Cerebellar cortex (tissue), 1 donor: ENCODE results near the gene ZNF385D.
"Not testable (repeated sequence)": the region's sequence is repeated elsewhere in the genome, so short reads cannot be mapped to it uniquely, and the experiment has no call there.

Experiments
- DNase-seq: peaks from one replicate; pipeline ENCODE4 v3.0.0-alpha.2; 2015; ENCODE audit warnings: low spot score

Gene ZNF385D

GRCh38 chr3:21515417-21515816 lies 235.6 kb downstream of the ZNF385D start:
- DNase-seq = no peak

GRCh38 chr3:21509731-21510470 lies 241.1 kb downstream of the ZNF385D start:
- DNase-seq = no peak

DNA sequence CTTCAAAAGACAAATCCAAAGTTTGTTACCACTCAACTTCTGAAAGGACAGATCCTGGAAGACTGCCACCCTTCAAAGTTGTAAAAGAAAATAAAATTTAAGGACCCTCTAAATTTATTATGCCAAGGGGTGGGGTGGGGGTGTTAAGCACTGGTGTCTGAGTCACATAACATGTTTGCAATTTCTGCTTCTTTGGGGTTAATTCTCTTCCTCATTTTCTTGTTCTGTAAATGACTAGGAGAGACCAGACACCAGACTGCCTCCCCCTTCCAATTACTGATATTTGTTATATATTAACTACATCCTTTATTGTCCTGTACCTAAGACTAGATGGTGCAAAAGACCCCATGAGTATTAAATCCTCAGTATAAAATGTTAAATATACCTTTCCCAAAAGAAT lies 242.8 kb downstream of the ZNF385D start:
- no peak for DNase-seq

DNA sequence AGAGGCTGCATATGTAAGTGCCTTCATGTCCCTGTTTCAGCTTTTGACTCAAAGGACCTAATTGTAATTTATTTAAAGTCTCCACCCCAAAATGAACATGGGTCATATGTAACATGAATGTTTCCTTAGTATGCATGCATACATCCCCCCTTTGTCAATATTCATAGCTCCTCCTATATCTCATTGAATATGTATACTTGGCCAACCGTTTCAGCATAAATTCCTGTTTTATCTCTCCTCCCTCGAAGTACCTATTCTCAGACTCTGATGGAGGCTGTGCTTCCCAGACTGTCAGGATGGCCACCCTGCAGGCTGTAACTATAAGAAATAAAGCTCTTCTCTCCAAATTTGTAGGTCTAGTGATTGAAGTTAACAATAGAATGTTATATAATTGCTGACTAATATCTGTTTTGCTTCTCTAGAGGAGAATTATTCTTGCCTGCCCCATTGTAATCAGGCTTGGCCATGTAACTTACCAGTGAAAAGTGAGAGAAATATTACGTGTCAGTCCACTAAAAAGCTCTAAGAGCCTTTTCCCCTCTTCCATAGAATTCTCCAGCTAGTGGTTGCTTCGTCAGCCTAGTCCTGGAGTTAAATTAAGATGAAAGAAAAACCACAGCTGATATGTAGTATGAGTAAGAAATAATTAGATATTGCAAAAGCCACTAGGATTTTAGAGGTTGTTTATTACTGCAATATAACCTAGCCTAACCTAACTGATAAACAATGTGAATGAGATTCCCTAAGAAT lies 245.1 kb downstream of the ZNF385D start:
- no peak for DNase-seq

DNA sequence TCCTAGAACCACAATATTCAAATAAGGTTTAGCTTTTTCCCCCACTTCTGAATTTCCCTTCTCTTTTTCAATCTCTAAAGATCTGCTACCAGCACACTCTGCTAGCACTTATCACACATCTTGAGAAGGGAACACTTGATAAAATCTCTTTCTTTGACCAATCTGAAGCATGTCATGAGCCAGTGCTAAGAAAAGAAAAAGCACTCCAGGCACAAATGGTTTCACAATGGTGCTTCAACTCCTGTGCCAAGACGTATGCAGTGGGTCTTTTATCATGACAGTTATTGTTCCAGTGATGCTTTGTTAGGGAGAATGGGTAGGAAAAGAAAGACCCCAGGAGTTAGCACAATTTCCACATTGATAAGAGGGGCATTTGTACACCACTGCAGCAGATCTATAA lies 248.4 kb downstream of the ZNF385D start:
- DNase-seq = no peak

DNA sequence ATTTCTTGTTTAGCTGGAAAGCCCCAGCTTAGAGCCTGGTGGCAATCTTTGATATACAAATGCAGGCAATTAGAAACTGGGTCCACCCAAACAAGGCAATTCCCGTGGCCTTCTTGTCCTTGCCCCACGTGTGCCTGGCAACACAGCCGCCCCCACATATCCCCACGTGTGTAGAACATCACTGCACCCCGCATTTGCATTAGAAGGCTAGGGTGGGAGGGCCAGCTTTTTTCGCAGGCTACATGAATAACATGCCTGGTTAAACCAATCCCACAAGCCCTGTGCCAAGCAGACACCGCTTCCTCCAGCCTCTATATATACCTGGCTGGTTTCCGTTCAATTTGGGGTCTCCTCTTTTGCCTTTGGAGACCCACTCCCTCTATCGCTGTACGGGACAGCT lies 250.2 kb downstream of the ZNF385D start:
- no peak for DNase-seq

GRCh38 chr3:21490671-21491070 lies 260.3 kb downstream of the ZNF385D start:
- DNase-seq = not testable (repeated sequence)

- DNase-seq = no peak
Measured at GRCh38 chr3:21487520-21487919, 263.5 kb downstream of the ZNF385D start.

GRCh38 chr3:21486024-21486935 lies 264.7 kb downstream of the ZNF385D start:
- not testable (repeated sequence) for DNase-seq

DNA sequence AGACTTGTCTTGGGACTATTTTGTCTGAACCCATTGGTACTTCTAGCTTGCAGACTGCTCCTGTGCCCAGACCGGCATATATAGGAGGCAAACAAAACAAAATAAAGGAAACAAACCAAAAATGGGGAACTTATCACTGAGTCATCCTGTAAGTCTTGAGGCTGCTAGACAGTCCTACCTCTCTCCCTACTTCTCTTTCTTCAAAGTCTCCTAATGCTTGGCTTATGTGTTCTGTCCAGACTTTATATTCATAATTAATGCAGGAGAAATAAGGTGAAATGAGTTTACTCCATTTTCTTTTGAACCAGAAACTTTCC lies 266.2 kb downstream of the ZNF385D start:
- no peak for DNase-seq

DNA sequence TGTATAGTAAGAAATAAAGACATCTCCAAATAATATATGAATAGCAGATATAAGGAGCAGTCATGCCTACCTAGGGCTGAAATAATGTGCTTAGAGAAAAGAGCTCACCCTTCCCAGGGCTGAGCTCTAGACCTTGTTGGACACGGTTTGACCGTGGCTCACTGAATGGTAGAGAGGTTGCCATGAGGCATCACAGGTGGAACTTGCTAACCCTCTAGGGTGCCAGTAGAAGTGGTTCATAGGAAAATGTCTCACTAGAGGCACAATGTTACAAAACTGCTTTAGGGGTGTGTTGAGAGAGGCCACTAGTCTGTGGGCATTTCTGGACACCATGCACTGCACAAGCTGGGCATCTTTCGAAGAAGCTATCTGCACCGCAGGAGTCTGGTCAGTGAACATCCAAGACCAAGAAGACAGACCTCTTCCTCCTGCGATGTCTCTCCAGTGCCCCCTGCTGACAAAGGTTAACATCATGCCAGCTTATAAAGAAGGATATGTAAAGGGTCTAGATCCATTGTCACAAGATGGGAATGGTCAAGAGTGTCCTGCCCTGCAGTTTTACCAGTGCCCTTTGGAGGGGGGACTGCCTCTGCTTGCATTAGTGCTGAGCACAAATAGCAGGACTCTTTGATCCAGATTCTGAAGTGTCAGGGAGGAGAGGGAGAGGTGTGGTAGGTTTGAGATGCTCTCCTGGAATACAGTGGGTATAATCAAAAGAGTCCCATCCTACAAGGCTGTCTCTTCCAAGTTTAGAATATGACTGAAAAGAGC lies 266.8 kb downstream of the ZNF385D start:
- DNase-seq = peak; percentile 39

DNA sequence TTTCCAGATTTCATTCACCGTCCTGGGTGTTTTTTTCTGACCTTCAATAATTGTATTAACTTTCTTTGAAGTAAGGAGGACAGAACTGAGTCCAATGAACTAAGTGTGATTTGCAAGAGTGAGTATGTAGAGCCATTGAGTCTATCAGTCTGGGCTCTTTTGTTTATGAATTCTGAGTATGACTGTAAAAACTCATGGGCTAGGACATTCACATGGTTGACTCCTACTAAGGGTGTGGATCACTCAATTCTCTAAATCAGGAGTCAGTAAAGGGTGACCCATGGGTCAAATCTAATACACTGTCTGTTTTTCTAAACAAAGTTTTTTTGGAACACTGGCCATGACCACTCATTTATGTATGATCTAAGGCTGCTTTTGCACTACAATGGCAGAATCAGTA lies 269.0 kb downstream of the ZNF385D start:
- DNase-seq = no peak

GRCh38 chr3:21477541-21478288 lies 273.3 kb downstream of the ZNF385D start:
- DNase-seq = no peak

GRCh38 chr3:21466476-21466875 lies 284.5 kb downstream of the ZNF385D start:
- no peak for DNase-seq

- peak; percentile 14 for DNase-seq
Measured at GRCh38 chr3:21464746-21465145, 286.3 kb downstream of the ZNF385D start.

DNA sequence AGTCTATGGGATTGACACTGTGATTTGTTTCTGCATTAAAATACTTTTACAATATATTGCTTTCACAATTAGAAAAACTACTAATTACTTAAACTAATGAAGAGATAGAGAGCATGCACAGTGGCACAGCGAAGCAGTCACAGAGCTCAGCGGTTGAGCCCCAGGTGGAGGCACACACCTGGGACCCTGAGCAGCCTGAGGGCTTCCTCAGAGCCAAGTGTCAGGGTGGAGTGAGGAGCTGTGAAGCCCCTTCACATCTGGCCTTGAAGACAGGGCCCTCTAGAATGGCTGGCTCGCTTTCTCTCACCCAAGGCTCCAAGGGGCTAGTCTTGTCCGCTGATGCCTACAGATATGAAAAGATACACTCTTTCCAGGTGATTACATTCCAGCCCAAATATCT lies 287.7 kb downstream of the ZNF385D start:
- no peak for DNase-seq

- no peak for DNase-seq
Measured at GRCh38 chr3:21462141-21462540, 288.9 kb downstream of the ZNF385D start.

GRCh38 chr3:21457084-21457483 lies 293.9 kb downstream of the ZNF385D start:
- DNase-seq = no peak

- peak; percentile 59 for DNase-seq
Measured at GRCh38 chr3:21449738-21450137, 301.3 kb downstream of the ZNF385D start.

- DNase-seq = peak; percentile 17
Measured at GRCh38 chr3:21447476-21448151, 303.4 kb downstream of the ZNF385D start.
